CD4-positive, alpha-beta T cell treated with Interleukin-17A for 4 hours (primary cell): ENCODE results near the gene B9D1.

Experiments used
- DNase-seq: peaks from one replicate; pipeline ENCODE4 v3.0.0-alpha.2; 2020; ENCODE audit warnings: mixed read lengths

B9D1 gene

DNA sequence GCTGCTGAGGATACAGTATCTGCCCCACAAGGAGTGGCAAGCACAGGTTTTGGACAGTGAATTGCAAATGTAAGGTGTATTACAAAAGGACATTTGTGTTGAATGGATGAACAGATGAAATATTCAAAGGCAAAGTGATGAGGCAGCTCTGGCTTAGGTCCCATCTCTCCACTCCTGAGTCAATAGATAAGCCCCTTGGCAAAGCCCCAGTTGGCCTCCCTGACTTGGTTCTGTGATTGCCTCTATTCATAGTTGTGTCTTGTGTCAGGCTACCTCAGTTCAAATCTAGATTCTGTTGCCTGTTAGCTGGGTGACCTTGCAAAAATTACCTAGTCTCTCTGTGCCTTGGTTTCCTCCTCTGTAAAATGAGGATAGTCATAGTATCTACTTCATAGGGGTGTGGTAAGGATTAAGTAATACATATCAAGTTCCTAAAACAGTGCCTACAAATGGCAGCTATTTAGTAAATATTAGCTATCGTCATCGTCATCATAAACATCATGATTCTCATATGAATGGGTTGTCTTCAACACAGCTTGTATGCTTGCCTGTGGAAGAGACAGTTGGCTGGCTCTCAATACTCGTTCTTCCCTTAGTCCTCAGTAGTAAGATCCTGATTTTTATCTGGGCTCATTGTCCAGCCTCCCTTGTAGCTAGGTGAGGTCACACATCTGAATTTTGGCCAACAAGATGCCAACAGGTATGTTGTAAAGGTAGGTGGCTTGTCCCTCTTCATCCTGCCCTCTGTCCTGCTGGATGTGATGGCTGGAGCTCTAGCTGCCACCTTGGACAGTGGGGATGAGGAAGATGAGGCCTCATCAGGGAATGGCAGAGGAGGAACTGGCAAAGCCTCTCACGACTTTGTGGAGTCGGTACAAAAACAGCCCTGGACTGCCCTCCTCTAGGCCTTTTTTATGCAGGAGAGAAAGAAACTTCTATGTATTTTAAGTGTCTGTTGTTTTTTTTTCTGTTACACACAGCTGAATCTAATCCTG, 26.6 kb upstream of the B9D1 start:
- DNase-seq: no peak

DNA sequence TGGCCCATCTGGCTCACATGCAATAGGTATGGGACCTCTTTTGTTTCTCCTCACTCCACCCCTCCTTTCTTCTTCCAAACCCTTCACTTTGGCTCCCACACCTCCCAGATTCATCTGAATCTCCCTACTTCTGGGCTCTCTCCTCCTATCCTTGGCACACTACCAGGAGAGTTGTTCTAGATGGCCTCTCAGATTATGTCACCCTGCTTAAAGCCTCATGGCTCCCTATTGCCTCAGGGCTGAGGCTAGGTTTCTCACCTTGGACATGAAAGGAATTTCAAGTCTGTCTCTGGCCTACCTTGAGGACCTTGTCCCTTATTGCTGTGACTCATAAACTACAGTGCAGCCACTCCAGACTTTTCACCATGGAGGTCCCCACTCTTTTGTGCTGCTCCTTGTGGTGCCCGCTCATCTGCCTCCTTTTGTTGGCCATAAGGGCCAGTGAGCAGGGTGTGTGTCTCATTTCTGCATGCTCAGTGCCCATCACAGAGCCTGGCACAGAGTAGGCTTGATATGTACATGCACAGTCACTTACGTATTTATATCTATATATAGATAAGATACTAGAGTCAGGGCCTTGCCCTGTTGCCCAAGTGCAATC, 25.5 kb upstream of the B9D1 start:
- no peak for DNase-seq

DNA sequence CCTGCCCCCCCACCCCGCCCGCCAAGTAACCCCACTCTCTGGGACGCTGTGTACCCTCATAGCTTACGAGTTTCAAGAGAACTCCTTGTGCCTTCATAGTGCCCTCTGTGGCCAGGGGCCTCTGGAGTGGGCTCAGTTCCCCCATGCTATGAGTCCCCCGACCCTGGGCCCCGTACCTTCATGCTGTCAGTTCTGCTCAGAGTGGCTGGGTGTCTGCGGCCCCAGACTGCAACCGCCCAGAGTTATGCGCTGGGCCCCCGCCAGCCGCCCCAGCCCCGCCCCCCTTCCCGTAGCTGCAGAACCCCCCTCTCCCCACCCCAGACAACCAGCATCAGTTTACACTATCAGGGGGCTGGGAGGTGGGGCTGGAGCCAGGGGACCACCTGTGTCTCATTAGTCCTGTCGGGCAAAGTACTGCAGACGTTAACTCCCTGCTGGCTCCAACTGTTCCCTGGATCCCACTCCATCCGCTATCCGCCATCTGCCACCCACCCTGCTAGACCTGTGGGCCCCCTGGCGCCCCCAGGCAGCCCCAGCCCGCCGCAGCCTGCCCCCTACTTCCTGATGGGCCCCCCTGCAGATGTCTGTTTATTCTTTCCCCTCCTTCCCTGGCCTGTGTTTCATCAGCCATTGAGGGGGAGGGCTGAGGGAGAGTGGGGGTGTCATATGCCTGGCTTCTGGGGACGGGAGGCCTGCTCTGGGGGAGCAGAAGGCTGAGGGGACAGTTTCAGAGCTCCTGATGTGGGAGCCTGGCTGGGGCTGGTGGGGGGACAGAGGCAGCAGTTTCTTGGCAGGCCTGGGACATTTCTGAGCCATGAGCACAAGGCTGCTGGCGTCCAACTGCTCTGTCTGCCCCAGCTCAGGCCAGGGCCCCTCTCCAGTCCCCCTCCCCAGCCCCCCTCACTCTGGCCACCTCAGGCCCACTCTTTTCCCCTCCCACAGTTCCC, 24.7 kb upstream of the B9D1 start, which contains the start of gene MFAP4:
Gene MFAP4 (minus strand): TSS at position 217 of the 947 bp plus-strand sequence. CDS start 35 bp downstream, at position 182.
- DNase-seq: no peak

DNA sequence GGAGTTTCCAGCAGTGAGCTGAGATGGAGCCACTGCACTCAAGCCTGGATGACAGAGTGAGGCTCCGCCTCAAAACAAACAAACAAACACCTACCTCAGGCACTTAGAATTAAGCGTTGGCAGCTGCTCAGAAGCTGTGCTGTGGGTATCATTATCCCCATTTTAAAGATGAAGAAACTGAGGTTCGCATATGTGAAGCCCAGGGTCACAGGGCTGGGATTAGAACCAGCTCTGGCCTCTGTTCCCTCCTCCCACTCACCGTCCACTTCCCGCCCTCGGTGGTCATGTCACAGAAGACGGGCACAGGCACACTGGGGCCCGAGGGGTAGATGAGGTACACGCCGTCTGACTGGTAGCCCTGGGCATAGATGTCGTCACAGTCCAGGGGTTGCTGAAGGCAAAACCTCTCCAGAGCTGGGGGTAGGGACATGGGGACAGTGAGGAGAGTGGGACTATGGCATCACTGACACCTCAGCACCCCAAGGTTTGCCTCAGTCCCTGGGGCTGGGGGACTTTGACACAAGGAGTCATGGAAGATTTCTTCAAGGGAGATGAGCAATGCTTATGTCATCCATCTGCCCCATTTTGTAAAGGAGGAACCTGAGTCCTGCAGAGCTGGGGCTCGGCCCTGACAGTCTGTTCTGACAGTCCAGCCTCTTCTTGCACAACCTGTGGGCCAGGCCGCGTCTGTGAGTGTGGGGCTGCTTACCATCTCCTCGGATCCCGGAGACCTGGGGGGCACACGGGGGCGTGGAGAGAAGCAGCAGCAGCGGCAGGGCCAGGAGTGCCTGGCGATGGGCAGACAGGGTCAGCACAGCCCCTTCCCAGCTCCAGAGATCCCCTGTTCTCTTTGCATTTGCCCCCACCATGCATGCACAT, 23.8 kb upstream of the B9D1 start:
- no peak for DNase-seq

DNA sequence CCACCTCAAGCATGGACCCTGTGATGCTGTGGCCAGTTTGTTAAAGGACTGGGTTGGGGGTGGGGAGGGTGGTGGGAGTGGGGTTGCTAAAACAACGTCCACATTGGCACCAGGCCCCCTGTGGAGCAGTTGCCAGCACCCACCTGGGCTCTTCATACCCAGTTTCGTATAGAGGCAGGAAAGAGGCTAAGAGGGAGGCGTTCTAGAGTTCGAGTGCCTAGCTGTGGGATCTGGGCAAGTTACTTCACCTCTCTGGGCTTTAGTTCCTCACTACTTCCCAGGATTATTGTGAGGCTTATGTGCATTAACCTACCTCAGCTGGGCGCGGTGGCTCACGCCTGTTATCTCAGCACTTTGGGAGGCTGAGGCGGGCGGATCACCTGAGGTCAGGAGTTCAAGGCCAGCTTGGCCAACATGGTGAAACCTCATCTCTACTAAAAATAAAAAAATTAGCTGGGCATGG, 23.0 kb upstream of the B9D1 start:
- DNase-seq: no peak

DNA sequence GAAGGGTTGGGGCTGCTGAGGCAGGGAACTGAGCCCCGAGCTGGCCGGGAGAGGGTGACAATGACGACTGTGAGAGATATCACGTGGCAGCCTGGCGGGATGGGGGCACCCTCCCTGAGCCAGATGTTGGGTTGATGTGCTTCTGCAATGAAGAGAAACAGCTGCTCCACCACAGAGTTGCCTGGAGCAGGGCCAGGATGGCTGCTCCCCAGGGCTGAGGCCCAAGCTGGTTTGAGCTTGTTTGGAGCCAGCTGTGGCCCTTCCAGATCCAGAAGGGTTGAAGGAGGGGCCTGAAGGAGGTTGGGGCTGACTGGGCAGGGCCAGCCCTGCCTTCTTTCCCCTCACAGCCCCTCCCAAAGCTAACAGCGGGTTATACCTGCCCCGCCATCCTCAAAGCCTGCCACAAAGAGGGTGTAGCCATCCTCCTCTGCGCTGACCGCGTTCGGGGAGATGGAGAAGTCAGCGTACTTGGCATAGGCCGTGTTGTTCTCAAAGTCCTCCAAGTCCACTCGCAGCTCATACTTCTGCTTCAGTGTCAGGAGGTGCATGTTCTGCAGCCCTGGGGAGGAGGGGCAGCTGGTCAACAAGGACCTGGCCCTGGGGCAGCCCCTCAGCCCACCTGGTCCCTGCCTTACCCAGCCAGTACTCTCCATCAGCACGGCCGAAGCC, 22.3 kb upstream of the B9D1 start:
- DNase-seq: no peak

DNA sequence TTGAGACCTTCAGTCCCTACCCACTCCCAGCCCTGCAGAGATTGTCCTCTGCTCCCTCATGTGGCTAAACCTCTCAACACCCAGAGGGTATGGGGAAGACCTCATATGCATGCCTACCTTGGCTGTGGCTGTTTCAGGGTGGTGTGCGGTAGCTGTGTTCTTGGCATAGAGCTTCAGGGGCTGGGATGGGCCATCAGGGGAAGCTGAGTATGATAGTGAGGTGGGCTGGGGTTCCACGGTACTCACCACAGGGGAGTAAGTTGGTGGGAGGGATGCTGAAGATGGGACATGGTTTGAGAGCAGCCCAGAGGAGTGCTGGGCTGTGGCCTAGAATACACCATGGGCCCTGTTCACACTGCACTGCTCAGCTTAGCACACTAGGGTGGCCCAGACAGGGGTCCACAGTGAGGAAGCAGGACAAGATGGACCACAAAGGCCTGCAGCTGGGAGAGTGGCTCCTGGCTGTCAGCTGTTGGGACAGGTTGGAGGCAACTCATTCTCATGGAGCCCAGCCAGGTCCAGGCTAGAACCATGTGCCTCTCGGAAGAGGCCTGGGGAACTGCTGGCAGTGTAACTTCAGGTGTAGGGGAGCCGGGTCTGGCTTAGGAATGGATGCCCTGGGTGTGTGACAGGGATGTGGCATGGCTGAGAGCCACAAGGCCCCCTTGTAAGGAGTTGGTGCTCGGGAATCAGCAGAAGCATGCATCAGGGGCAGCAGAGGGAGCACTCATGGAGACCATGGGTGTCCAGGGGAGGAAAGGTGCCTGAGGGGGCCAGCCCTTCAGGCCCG, 21.4 kb upstream of the B9D1 start:
- no peak for DNase-seq

DNA sequence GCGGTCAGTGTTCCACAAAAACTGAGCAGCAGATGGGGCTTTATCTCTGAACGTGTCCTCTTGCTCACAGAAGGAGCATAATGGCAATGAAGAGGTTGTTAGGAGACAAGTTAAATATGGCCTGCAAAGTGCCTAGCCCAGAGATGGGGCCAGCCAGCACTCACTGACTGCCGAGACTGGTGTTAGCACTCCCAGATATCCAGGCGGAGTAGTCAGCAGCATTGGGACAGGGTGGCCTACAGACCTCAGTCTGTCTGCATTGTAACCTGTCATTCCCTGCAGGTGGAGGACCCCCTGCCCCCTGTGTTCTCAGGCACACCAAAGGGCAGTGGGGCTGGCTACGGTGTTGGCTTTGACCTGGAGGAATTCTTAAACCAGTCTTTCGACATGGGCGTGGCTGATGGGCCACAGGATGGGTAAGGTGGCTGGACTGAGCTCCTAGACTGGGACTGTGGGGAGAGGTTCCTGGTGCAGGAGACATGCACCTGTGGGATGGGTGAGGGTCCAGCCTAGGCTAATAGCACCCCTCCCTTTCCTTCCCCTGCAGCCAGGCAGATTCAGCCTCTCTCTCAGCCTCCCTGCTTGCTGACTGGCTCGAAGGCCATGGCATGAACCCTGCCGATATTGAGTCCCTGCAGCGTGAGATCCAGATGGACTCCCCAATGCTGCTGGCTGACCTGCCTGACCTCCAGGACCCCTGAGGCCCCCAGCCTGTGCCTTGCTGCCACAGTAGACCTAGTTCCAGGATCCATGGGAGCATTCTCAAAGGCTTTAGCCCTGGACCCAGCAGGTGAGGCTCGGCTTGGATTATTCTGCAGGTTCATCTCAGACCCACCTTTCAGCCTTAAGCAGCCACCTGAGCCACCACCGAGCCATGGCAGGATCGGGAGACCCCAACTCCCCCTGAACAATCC, 20.3 kb upstream of the B9D1 start:
- no peak for DNase-seq

DNA sequence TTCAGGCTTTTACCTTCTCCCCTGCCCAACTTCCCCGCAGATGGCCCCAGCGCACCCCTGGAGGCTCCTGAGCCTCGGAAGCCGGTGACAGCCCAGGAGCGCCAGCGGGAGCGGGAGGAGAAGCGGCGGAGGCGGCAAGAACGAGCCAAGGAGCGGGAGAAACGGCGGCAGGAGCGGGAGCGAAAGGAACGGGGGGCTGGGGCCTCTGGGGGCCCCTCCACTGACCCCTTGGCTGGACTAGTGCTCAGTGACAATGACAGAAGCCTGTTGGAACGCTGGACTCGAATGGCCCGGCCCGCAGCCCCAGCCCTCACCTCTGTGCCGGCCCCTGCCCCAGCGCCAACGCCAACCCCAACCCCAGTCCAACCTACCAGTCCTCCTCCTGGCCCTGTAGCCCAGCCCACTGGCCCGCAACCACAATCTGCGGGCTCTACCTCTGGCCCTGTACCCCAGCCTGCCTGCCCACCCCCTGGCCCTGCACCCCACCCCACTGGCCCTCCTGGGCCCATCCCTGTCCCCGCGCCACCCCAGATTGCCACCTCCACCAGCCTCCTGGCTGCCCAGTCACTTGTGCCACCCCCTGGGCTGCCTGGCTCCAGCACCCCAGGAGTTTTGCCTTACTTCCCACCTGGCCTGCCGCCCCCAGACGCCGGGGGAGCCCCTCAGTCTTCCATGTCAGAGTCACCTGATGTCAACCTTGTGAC, 19.4 kb upstream of the B9D1 start:
- no peak for DNase-seq

DNA sequence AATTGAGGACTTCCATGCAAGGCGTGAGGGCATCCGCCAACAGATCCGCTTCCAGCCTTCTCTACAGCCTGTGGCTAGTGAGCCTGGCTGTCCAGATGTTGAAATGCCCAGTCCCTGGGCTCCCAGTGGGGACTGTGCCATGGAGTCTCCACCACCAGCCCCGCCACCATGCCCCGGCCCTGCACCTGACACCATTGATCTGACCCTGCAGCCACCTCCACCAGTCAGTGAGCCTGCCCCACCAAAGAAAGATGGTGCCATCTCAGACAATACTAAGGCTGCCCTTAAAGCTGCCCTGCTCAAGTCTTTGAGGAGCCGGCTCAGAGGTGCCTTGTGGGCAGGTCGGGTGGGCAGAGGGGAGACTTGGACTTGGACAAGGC, 18.8 kb upstream of the B9D1 start:
- no peak for DNase-seq

DNA sequence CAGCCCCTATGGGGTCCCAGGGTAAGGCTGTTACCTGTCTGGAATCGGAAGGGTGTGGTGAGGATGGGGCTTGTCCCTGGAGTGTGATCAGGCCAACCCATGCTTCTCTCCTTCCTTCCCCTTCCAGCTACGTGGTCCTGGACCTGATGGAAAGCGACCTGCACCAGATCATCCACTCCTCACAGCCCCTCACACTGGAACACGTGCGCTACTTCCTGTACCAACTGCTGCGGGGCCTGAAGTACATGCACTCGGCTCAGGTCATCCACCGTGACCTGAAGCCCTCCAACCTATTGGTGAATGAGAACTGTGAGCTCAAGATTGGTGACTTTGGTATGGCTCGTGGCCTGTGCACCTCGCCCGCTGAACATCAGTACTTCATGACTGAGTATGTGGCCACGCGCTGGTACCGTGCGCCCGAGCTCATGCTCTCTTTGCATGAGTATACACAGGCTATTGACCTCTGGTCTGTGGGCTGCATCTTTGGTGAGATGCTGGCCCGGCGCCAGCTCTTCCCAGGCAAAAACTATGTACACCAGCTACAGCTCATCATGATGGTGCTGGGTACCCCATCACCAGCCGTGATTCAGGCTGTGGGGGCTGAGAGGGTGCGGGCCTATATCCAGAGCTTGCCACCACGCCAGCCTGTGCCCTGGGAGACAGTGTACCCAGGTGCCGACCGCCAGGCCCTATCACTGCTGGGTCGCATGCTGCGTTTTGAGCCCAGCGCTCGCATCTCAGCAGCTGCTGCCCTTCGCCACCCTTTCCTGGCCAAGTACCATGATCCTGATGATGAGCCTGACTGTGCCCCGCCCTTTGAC, 18.2 kb upstream of the B9D1 start:
- DNase-seq: no peak

DNA sequence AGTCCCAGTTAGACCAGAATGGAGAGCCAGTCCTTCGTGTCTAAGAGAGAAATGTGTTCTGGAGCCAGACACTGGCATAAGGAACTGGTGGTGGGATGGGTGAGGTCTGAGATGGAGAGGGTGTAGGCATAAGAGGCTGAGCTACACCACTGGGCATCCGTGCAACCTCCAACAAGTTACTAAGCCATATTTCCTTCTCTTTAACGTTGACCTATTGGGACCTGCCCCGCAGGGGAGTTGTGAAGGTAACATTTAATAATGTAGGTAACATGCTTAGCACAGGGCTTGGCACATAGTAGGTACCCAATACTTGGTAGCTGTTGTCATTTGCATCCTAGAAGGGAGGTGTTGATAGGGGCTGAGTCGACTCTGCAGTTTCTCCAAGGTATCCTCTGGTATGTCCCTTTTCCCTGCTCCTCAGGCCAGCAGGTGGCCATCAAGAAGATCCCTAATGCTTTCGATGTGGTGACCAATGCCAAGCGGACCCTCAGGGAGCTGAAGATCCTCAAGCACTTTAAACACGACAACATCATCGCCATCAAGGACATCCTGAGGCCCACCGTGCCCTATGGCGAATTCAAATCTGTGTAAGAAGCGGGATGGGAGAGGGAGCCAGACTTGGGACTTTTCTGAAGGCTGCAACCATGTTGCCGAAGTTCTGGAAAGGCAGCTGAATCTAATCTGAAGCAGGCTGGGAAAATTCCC, 17.0 kb upstream of the B9D1 start:
- DNase-seq: no peak

DNA sequence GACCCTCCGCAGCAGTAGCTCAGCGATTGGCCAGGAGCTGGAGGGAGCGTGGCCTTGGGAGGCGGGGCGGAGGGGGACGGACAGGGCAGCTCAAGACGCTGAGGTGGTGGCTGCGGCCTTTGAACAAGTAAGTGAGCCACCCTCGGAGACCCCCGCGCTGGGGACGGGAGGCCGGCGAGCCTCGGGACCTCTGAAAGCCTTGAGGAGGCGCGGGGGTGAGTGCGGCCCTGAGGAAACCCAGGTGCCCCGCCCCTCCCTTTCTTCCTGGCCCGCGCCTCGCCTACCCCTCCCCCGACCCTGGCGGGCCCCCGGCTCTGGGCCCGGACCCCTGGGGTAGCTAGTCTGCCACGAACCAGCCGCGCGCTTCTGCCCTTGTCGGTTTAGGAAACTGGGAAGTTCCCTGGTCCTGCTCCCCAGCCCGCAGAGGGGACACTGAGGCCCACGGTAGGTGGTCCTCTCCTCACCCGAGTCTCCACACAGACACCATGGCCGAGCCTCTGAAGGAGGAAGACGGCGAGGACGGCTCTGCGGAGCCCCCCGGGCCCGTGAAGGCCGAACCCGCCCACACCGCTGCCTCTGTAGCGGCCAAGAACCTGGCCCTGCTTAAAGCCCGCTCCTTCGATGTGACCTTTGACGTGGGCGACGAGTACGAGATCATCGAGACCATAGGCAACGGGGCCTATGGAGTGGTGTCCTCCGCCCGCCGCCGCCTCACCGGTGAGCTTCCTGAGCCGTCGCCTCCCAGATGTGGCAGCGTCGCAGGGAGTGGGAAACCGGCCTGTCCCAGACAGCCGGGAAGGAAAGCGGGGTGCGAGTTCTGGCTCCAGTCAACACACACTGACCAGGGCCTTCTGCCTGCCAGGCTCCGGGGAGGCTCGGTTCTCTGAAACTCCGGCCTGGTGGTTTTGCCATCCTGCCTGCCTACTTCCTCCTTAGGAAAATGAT, 16.2 kb upstream of the B9D1 start, which contains the start of gene MAPK7:
Gene MAPK7 (plus strand): TSS at position 83 of the 945 bp plus-strand sequence. CDS start 403 bp downstream, at position 486.
- DNase-seq: no peak

DNA sequence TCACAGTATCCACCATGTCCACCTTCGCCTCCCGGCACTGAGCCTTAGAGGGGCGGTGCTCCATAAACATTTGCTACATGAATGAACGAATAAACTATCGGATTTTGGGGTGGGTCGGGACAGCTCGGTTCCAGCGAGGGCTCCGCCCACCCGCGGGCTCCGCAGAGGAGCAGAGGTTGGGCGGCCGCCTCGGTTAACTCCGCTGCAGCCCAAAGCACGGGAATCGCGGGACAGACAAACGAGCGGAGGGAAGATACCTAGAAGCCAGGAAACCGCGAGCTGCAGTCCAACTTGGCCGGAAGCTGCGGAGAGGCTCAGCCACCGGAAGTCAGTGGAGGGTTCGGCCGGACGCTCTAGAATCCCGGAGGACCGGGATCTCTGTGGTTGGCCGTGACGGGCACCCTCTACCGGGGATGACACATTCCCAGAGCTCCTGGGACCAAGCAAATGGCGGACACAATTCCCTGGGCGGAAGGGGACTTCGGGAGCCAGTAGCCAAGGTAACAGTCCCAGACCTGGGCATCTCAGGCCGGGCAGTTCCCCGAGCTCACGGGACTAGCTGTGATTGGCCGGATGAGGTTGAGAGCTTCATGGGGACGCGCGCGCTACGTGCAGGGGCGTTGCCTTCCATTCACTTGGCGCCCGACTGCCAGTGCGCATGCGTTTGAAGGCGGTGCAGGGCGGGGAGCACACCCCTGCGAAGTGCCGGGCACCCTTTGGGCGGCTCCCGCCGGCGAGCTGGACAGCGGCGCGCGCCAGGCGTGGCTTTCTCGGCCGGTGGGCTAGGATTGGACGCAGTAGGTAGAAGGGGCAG, 15.3 kb upstream of the B9D1 start:
- peak; percentile 95 for DNase-seq

DNA sequence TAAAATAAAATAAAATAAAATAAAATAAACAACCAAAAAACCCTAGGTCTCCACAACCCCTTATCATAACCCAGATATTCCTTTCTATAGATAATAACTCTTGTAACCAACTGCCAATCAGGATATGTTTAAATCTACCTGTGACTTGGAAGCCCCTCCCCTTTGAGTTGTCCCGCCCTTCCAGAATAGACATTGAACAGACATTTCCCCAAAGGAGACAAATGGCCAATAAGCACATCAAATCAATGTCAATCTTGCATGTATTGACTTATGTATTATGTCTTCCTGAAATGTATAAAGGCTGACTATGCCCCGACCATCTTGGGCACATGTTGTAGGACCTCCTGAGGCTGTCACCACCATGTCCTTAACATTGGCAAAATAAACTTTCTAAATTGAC, 14.3 kb upstream of the B9D1 start:
- no peak for DNase-seq
